Testis (tissue), 2 donors: ENCODE data around the gene ACOX2.

Experiments
- POLR2A ChIP-seq: fragments of 450-650 bp; IDR thresholded peaks from one replicate; pipeline ENCODE4 v1.6.1; 2017; ENCODE audit warnings: antibody characterized with exemption, mild to moderate bottlenecking, moderate library complexity
- TF ChIP-seq, protein P1 (sequence below), 3 experiments: fragments of 450-650 bp in 2 of 3; fragments of 200-600 bp in 1 of 3; sonication (generic) in 1 of 3; IDR thresholded peaks; one replicate each; pipeline ENCODE4 v1.5.1; 2016 to 2019; ENCODE audit warnings: antibody characterized with exemption in 3 of 3, mild to moderate bottlenecking in 2 of 3, moderate library complexity in 1 of 3

DNA sequence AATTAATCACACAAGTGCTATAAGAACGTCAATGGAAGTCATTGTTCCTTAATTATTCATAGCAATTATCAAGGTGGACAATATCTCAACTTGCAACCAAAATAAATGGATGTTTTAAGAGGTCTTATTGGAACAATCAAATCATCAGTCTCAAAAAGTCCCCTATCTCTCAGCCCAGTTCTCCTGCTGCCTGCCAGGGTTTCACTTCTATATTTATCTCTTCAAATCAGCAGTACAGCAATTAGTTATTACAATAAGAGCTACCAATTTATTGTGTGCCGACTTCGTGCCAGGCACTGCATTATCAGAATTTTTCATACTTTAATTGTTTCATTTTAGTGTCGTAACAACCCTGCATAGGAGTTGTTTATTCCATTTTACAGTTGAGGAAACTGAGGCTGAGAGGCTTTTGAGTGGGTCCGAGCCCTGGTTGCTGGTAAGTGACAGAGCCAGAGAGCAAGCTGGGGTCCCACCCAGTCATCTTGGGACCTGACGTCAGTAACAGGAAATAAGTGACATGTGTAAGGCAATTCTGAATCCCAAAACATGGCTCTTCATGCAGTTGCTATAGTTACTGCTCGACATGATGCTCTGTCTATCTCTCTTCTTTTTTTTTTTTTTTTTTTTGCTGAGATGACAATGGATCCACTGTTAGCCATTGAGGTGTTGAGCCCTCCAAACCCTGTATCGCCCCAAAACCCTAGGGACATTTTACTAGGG is 53.9 kb downstream of the ACOX2 start:
- TF ChIP-seq, protein P1, sequence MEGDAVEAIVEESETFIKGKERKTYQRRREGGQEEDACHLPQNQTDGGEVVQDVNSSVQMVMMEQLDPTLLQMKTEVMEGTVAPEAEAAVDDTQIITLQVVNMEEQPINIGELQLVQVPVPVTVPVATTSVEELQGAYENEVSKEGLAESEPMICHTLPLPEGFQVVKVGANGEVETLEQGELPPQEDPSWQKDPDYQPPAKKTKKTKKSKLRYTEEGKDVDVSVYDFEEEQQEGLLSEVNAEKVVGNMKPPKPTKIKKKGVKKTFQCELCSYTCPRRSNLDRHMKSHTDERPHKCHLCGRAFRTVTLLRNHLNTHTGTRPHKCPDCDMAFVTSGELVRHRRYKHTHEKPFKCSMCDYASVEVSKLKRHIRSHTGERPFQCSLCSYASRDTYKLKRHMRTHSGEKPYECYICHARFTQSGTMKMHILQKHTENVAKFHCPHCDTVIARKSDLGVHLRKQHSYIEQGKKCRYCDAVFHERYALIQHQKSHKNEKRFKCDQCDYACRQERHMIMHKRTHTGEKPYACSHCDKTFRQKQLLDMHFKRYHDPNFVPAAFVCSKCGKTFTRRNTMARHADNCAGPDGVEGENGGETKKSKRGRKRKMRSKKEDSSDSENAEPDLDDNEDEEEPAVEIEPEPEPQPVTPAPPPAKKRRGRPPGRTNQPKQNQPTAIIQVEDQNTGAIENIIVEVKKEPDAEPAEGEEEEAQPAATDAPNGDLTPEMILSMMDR (IDR thresholded peaks at IDR 0.05), result no peak
- TF ChIP-seq POLR2A, result no peak
